RWPE1 (cell line): ENCODE measurements around the gene AKT1.
"Not testable (repeated sequence)": the region's sequence is repeated elsewhere in the genome, so short reads cannot be mapped to it uniquely, and the experiment has no call there.

Source experiments
- CTCF ChIA-PET: fragments of 350-600 bp; sonication (Branson Sonifier 250); formaldehyde crosslinking; extraction: SDS; loops from one replicate; lab custom pipeline; 2021; lab: Yijun Ruan, JAX
- POLR2A ChIA-PET: fragments of 400-600 bp; formaldehyde crosslinking; extraction: SDS; loops from one replicate; lab custom pipeline; 2020; ENCODE audit warnings: antibody characterized with exemption; ENCODE audit not compliant: low non-redundant PET; lab: Yijun Ruan, JAX
- DNase-seq: peaks from one replicate; pipeline ENCODE4 v3.0.0; 2012; ENCODE audit warnings: low spot score
- H3K27ac ChIP-seq: fragments of 450-650 bp; 2 replicates; pipeline ENCODE4 v1.5.1; 2017
- CTCF ChIP-seq: fragments of 450-650 bp; conservative IDR thresholded peaks from 2 replicates; pipeline ENCODE4 v1.5.1; 2017; ENCODE audit warnings: low read depth, mild to moderate bottlenecking

AKT1 gene

GRCh38 chr14:104841730-104842129 lies 46.2 kb upstream of the AKT1 start:
- POLR2A ChIA-PET, result no interaction called here
- no peak for TF ChIP-seq CTCF
- no peak overlapping the region for H3K27ac ChIP-seq
- DNase-seq, result no peak
- CTCF ChIA-PET, result interaction anchor here (0.9 kb wide), 1 partner anchor 73 kb away, joined by 3 read pairs; no protein-coding TSS in a partner anchor

- POLR2A ChIA-PET, CTCF ChIA-PET, DNase-seq, H3K27ac ChIP-seq: not testable (repeated sequence)
These were observed 40.8 kb upstream of the AKT1 start for GRCh38 chr14:104836171-104836935.

- no peak for TF ChIP-seq CTCF
- no peak overlapping the region for H3K27ac ChIP-seq
- no peak for DNase-seq
- POLR2A ChIA-PET, result interaction anchor here (0.6 kb wide), 1 partner anchor 35 kb away, joined by 4 read pairs; the partner anchor contains the start of gene AKT1
- CTCF ChIA-PET, result no interaction called here
These were observed 35.2 kb upstream of the AKT1 start for GRCh38 chr14:104830781-104831180.

- DNase-seq, result no peak
- TF ChIP-seq CTCF, result peak; percentile 45
- ChIA-PET POLR2A (no interaction called here), CTCF (interaction anchor here (0.6 to 1.4 kb wide), 5 partner anchors 13 to 89 kb away, joined by 3 to 8 read pairs (median 4); no protein-coding TSS in a partner anchor)
- H3K27ac ChIP-seq, result peak overlapping the region; percentile 75; the same call in 1 of the 2 replicates
These were observed 31.9 kb upstream of the AKT1 start for GRCh38 chr14:104827177-104828055.

GRCh38 chr14:104826861-104827176 lies 31.3 kb upstream of the AKT1 start:
- peak overlapping the region; percentile 75; the same call in 1 of the 2 replicates for H3K27ac ChIP-seq
- ChIA-PET CTCF (interaction anchor here (0.6 to 2.0 kb wide), 8 partner anchors 10 to 88 kb away, joined by 3 to 25 read pairs (median 4); no protein-coding TSS in a partner anchor), POLR2A (no interaction called here)
- TF ChIP-seq CTCF, result no peak
- DNase-seq, result no peak

GRCh38 chr14:104826189-104826860 lies 30.8 kb upstream of the AKT1 start:
- ChIA-PET CTCF (interaction anchor here (0.6 to 2.0 kb wide), 14 partner anchors 9 to 87 kb away, joined by 3 to 25 read pairs (median 4); partner anchors contain the start of gene ZBTB42), POLR2A (interaction anchor here (0.8 kb wide), 1 partner anchor 32 kb away, joined by 4 read pairs; no protein-coding TSS in a partner anchor)
- H3K27ac ChIP-seq, result peak overlapping the region; percentile 75
- peak; percentile 89 for TF ChIP-seq CTCF
- peak; percentile 93 for DNase-seq
